ENCODE data around the gene MAPKBP1. TPM values are rescaled to one million over a fixed set of nuclear protein-coding genes. Genes with fewer than 3 reads are reported as not detected.

The MAPKBP1 gene
- total RNA-seq, 2 donors from 2014 or later: 30.6 to 53.2 TPM

DNA sequence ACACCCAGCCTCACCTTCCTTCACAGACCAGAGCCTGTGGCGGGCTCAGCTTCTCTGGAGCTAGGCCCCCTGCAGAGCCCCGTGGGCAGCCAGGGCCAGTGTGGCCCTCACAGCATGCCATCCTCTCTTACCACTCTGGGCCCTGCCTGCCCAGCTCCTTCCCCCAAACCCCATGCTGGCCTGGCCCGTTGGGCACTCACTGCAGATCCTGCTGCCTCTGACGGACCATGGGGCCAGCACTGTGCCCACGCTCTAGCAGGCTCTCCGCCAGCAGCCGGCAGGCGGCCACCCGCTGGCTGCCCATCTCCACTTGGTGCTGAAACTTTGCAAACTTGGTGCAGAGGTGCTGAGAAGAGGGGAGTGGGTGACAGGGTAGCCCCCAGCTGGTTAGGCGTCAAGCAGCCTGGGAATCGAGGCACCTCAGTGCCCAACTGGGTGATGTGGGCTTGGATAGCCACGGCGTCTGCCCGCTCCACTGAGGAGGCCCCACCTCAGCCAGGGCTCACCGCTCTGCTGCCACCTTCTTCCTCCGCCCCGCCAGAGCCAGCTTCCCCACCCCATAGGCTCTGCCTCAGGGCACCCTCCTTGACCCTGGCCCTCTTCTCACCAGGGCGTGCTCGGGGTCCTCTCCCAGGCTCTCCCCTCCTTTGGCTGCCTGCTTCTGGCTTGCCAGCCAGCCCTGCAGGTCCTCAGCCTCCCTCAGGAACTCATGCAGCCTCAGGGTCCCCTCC is 97.1 kb downstream of the MAPKBP1 start:
- no peaks in the 10 kb centered on the region for H3K36me3 Mint-ChIP-seq
- no peaks in the 10 kb centered on the region for H3K9me3 Mint-ChIP-seq
- no peak for DNase-seq (ENCODE audit: low spot score)
- H3K27me3 Mint-ChIP-seq: no peaks in the 10 kb centered on the region
- no peak overlapping the region for H3K4me3 Mint-ChIP-seq
- no peak for ATAC-seq
- H3K4me1 Mint-ChIP-seq (ENCODE audit: low read depth in 2 of 2): peaks cover 0 to 5% of the 10 kb centered on the region in 2 donors
- no peak overlapping the region for H3K27ac Mint-ChIP-seq

- DNase-seq (ENCODE audit: low spot score) (no peak), ATAC-seq (no peak)
- Mint-ChIP-seq H3K36me3 (no peaks in the 10 kb centered on the region), H3K27ac (no peak overlapping the region), H3K4me1 (ENCODE audit: low read depth in 2 of 2) (peaks cover 0 to 5% of the 10 kb centered on the region in 2 donors), H3K27me3 (no peaks in the 10 kb centered on the region), H3K4me3 (no peak overlapping the region), H3K9me3 (no peaks in the 10 kb centered on the region)
Observed at GRCh38 chr15:41872166-41872747, 98.0 kb downstream of the MAPKBP1 start.

DNA sequence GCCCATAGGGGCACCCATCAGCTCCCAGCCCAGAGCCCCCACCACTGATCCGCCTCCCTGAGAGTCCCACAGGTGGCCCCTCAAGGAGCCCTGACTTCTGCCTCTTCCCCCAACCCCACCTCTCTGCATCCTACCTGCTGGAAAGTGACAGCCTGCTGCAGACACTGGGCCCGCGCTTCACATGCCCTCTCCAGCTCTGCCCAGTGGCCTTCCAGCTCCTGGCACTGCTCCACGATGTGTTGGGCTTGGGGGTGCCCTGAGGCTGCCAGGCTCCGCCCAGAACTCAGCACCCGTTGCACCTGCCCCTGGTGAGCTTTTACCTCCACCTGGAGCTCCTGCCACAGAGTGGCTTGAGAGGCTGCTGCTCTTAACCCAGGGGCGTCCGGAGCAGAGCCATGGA is 99.4 kb downstream of the MAPKBP1 start:
- Mint-ChIP-seq H3K36me3 (no peaks in the 10 kb centered on the region), H3K9me3 (no peaks in the 10 kb centered on the region), H3K27me3 (no peaks in the 10 kb centered on the region), H3K4me3 (no peak overlapping the region), H3K4me1 (ENCODE audit: low read depth in 2 of 2) (peaks cover 0 to 5% of the 10 kb centered on the region in 2 donors), H3K27ac (no peak overlapping the region)
- DNase-seq (ENCODE audit: low spot score): no peak
- no peak for ATAC-seq

DNA sequence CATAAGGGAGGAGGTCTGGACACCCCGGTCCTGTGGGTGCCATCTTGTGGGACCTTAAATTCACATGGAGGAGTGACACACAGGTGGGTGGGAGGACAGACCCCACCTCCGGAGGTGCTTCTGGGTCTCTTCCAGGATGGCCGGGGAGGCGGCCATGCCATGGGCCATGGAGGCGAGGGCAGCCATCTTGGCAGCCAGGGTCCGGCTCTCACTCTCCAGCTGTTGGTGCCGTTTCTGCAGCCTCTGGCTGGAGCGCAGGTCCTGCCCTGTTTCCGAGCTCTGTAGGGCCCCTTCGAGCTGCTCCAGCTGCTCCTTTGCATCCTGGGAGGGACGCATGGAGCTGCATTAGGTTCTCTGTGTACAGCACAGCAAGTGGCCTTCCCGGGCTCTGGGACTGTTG is 100.5 kb downstream of the MAPKBP1 start:
- H3K9me3 Mint-ChIP-seq: no peaks in the 10 kb centered on the region
- DNase-seq (ENCODE audit: low spot score) (no peak), ATAC-seq (no peak)
- H3K27ac Mint-ChIP-seq: no peak overlapping the region
- H3K4me1 Mint-ChIP-seq (ENCODE audit: low read depth in 2 of 2): peaks cover 0 to 5% of the 10 kb centered on the region in 2 donors
- H3K36me3 Mint-ChIP-seq: no peaks in the 10 kb centered on the region
- H3K4me3 Mint-ChIP-seq: no peak overlapping the region
- no peaks in the 10 kb centered on the region for H3K27me3 Mint-ChIP-seq

DNA sequence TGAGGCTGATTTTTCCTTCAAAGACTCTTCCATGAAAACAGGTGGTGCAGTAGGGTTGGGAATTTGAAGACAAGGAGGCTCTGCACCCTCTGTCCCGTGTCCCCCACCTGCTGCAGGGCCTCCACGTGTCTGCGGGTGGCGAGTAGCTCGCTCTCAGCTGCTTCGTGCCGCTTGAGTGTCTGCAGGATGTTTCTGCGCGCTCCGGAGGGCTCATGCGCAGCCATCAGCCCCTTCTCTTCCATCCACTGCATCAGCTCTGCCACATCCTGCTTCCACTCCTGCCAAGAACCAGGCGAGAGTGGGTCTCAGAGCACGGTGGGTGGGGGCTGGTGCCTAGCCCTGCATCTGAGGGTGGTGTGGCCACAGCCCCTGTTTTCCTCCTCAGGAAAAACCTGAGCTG is 101.7 kb downstream of the MAPKBP1 start:
- Mint-ChIP-seq H3K36me3 (no peaks in the 10 kb centered on the region), H3K4me3 (no peak overlapping the region), H3K27ac (no peak overlapping the region), H3K9me3 (no peaks in the 10 kb centered on the region), H3K27me3 (peaks cover 6% of the 10 kb centered on the region in 2 donors), H3K4me1 (ENCODE audit: low read depth in 2 of 2) (peaks cover 2 to 4% of the 10 kb centered on the region in 2 donors)
- DNase-seq (ENCODE audit: low spot score): no peak
- ATAC-seq: no peak

DNA sequence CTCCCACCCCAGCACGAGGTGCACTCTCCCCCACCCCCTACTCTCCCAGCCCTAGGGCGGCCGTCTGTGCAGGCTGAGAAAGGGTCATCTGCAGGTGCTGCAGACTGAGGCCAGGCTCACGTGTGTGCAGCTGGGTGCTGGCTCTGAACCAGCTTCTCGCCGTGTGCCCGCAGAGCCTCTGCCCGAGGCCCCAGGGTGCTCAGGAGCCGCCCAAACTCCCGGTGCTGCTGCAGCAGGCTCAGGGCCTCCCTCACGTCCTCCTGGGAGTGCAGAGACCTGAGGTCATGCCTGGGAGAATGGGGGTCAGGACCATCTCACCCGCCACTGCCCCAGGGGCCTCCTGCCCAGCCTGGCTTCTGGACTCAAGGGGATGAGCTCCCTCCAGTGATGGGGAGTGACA is 102.4 kb downstream of the MAPKBP1 start:
- H3K27ac Mint-ChIP-seq: no peak overlapping the region
- ATAC-seq (no peak), DNase-seq (ENCODE audit: low spot score) (no peak)
- no peaks in the 10 kb centered on the region for H3K9me3 Mint-ChIP-seq
- peaks cover 11 to 12% of the 10 kb centered on the region in 2 donors for H3K27me3 Mint-ChIP-seq
- no peaks in the 10 kb centered on the region for H3K36me3 Mint-ChIP-seq
- H3K4me3 Mint-ChIP-seq: no peak overlapping the region
- H3K4me1 Mint-ChIP-seq (ENCODE audit: low read depth in 2 of 2): peaks cover 6 to 10% of the 10 kb centered on the region in 2 donors

Other genes with a start within 250 kb of the MAPKBP1 start
- 10 to 100 TPM; 46.0 to 72.3 TPM for gene RPAP1, start 230.2 kb upstream of the MAPKBP1 start, total RNA-seq
- under 1 TPM; 0.36 to 0.86 TPM for gene TYRO3, start 215.3 kb upstream of the MAPKBP1 start, total RNA-seq
- 10 to 100 TPM; 42.6 to 54.8 TPM for gene MGA, start 114.1 kb upstream of the MAPKBP1 start, total RNA-seq
- 10 to 100 TPM in 1 of 2 donors, 1 to 10 TPM in 1; 6.7 to 12.1 TPM for gene JMJD7, start 53.6 kb downstream of the MAPKBP1 start, total RNA-seq
- gene PLA2G4B, start 64.4 kb downstream of the MAPKBP1 start, total RNA-seq: 10 to 100 TPM in 1 of 2 donors, 1 to 10 TPM in 1; 4.7 to 13.4 TPM
- gene SPTBN5, start 119.6 kb downstream of the MAPKBP1 start, total RNA-seq: 1 to 10 TPM; 1.1 to 2.4 TPM
- 10 to 100 TPM; 19.9 to 24.5 TPM for gene EHD4, start 198.1 kb downstream of the MAPKBP1 start, total RNA-seq
- not detected for gene PLA2G4E, start 246.6 kb downstream of the MAPKBP1 start, total RNA-seq

All from natural killer cell treated with Interleukin-12 subunit alpha and Interleukin-12 subunit beta and Interleukin-15 and Interleukin-18, amount 100 ng/mL, for 72 hours (primary cell).